Parathyroid adenoma (tissue), 2 donors: ENCODE results near the gene PRDM15.

Experiments
- H2AFZ ChIP-seq: fragments of 300-600 bp; sonication (generic); one replicate; pipeline ENCODE4 v1.7.0; 2017; ENCODE audit warnings: antibody characterized with exemption, mild to moderate bottlenecking
- H3K27ac ChIP-seq: fragments of 300-600 bp; sonication (generic); one replicate; pipeline ENCODE4 v1.7.0; 2017
- H3K27me3 ChIP-seq: fragments of 300-600 bp; sonication (generic); one replicate; pipeline ENCODE4 v1.7.0; 2017; ENCODE audit warnings: low read length; ENCODE audit not compliant: control insufficient read depth, insufficient read depth
- H3K36me3 ChIP-seq: fragments of 300-600 bp; sonication (generic); one replicate; pipeline ENCODE4 v1.7.0; 2017; ENCODE audit warnings: low read length; ENCODE audit not compliant: control insufficient read depth, insufficient read depth
- H3K4me1 ChIP-seq: fragments of 300-600 bp; sonication (generic); one replicate; pipeline ENCODE4 v1.7.0; 2017; ENCODE audit warnings: control low read depth
- H3K4me2 ChIP-seq: fragments of 300-600 bp; sonication (generic); one replicate; pipeline ENCODE4 v1.7.0; 2017; ENCODE audit warnings: low read length
- H3K4me3 ChIP-seq: fragments of 300-600 bp; sonication (generic); one replicate; pipeline ENCODE4 v1.7.0; 2017; ENCODE audit warnings: low read depth, low read length
- H3K79me2 ChIP-seq: fragments of 300-600 bp; sonication (generic); one replicate; pipeline ENCODE4 v1.7.0; 2017; ENCODE audit warnings: control low read depth
- H3K9ac ChIP-seq: fragments of 300-600 bp; sonication (generic); one replicate; pipeline ENCODE4 v1.7.0; 2017; ENCODE audit warnings: mild to moderate bottlenecking
- H3K9me3 ChIP-seq: fragments of 300-600 bp; sonication (generic); one replicate; pipeline ENCODE4 v1.7.0; 2017; ENCODE audit warnings: low read length; ENCODE audit not compliant: control insufficient read depth
- TF ChIP-seq, protein P1 (sequence below): fragments of 300-600 bp; sonication (generic); IDR thresholded peaks from one replicate; pipeline ENCODE4 v1.7.0; 2017; ENCODE audit warnings: antibody characterized with exemption, mild to moderate bottlenecking
- donor health status: primary hyperparathyroidism.

Gene PRDM15

DNA sequence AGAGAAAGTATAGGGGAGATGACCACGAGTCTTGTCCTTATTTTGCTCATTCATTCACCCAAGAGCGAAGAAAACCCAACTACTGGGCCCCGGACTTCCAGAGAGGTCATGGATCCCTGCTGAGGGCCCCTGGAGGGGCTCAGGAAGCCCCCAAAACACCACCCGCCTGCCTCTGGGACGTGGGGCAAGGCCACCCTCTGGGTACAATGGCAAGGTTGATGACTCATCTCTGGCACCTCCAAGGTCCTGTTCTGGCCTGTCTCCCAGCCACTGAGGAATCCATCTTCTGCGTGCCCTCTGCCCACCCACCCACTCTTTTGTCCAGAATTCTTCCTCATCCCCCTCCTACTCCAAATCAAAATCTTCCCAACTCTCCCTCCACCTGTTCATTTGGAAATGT, 21.3 kb upstream of the PRDM15 start:
- H3K36me3 ChIP-seq: no peaks in the 10 kb centered on the region
- no peak overlapping the region for H3K9ac ChIP-seq
- H3K27ac ChIP-seq: no peak overlapping the region
- H2AFZ ChIP-seq: no peak overlapping the region
- no peak overlapping the region for H3K4me2 ChIP-seq
- H3K9me3 ChIP-seq: no peaks in the 10 kb centered on the region
- no peaks in the 10 kb centered on the region for H3K27me3 ChIP-seq
- TF ChIP-seq, protein P1, sequence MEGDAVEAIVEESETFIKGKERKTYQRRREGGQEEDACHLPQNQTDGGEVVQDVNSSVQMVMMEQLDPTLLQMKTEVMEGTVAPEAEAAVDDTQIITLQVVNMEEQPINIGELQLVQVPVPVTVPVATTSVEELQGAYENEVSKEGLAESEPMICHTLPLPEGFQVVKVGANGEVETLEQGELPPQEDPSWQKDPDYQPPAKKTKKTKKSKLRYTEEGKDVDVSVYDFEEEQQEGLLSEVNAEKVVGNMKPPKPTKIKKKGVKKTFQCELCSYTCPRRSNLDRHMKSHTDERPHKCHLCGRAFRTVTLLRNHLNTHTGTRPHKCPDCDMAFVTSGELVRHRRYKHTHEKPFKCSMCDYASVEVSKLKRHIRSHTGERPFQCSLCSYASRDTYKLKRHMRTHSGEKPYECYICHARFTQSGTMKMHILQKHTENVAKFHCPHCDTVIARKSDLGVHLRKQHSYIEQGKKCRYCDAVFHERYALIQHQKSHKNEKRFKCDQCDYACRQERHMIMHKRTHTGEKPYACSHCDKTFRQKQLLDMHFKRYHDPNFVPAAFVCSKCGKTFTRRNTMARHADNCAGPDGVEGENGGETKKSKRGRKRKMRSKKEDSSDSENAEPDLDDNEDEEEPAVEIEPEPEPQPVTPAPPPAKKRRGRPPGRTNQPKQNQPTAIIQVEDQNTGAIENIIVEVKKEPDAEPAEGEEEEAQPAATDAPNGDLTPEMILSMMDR: no peak
- H3K4me3 ChIP-seq: no peak overlapping the region
- no peaks in the 10 kb centered on the region for H3K79me2 ChIP-seq
- peaks cover under 1% of the 10 kb centered on the region for H3K4me1 ChIP-seq

DNA sequence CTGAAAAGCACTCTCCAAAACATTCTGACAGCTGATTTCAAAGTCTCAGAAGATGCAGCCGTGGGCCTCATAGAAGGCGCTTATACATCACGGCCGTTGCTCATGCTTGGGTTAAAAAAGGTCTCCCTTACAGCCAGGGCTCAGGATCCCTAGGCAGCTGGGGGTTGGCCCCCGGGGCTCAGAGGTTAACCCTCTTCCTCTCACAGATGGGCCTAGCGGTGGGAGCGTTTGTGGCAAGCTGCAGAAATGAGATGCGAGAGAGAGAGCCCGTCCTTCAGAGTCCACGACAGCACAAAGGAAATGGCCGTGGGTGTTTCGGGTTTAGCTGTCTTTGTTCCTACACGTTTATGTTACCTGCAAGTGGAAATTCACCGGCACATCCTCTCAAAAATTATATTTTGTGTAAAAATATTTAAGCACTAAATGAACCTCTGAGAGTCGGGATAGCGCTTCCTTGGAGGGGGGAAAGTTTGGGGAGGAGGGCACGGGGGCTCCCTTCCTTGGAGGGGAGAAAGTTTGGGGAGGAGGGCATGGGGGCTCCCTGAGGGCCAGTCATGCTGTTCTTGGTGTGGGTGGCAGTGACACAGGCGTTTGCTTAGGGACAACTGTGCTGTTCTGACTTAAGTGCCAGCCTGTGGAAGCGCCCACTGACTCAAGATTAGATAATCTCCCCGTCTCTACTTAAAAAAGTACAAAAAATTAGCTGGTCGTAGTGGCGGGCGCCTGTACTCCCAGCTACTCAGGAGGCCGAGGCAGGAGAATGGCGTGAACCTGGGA, 20.5 kb upstream of the PRDM15 start:
- Histone ChIP-seq H3K9me3 (no peaks in the 10 kb centered on the region), H2AFZ (no peak overlapping the region), H3K27me3 (no peaks in the 10 kb centered on the region), H3K4me1 (peaks cover 7% of the 10 kb centered on the region), H3K36me3 (no peaks in the 10 kb centered on the region), H3K27ac (no peak overlapping the region), H3K4me3 (no peak overlapping the region), H3K79me2 (no peaks in the 10 kb centered on the region), H3K9ac (no peak overlapping the region), H3K4me2 (no peak overlapping the region)
- TF ChIP-seq, protein P1: no peak

DNA sequence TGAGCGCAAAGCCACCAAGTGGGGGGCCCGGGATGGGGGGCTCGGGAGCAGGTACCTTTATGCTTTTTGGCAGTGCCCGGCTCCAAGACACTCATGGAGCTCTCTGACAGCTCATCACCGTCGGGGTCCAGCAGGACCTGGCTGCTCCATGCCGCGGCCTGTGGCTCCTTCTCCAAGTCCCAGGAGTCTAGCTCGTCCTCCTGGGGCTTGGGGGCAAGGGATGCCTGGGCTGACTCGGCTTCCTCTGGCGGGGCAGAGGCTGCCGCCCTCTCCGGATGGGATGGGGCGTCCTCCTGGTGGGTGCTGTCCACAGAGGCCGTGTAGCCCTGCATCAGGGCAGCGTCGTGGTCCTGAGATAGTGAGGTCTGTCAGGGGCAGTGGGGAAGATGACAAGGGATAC, 19.9 kb upstream of the PRDM15 start:
- Histone ChIP-seq H2AFZ (no peak overlapping the region), H3K4me3 (no peak overlapping the region), H3K27me3 (no peaks in the 10 kb centered on the region), H3K27ac (no peak overlapping the region), H3K4me2 (no peak overlapping the region), H3K9me3 (no peaks in the 10 kb centered on the region), H3K4me1 (peaks cover 7% of the 10 kb centered on the region), H3K79me2 (no peaks in the 10 kb centered on the region), H3K9ac (no peak overlapping the region), H3K36me3 (no peaks in the 10 kb centered on the region)
- TF ChIP-seq, protein P1: no peak

DNA sequence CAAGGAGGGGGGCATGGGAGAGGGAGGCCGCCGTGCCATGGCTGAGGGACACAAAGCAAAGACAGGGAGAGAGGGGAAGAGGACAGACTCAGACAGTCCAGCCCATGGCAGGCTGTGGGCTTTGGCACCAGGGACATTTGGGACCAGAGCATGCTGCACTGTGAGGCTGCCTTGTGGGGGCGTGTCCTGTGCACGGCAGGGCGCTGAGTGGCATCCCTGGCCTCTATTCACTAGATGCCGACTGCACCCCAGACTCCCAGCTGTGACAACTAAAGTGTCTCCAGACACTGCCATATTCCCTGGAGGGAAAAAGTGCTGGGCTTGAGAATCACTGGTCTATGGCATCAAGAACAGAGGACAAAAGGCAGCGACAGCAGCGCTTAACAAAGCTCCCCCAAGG, 18.6 kb upstream of the PRDM15 start:
- Histone ChIP-seq H3K27ac (no peak overlapping the region), H3K36me3 (no peaks in the 10 kb centered on the region), H3K4me3 (no peak overlapping the region)

More for the DNA sequence above, 18.6 kb upstream of the PRDM15 start:
- TF ChIP-seq, protein P1: no peak
- Histone ChIP-seq H3K27me3 (no peaks in the 10 kb centered on the region), H2AFZ (no peak overlapping the region), H3K4me2 (no peak overlapping the region), H3K4me1 (peaks cover 7% of the 10 kb centered on the region), H3K79me2 (no peaks in the 10 kb centered on the region), H3K9ac (no peak overlapping the region), H3K9me3 (no peaks in the 10 kb centered on the region)
